ENCODE data around the gene SLC13A3. TPM values are rescaled to one million over a fixed set of nuclear protein-coding genes. Genes with fewer than 3 reads are reported as not detected.

Gene SLC13A3
- total RNA-seq, 1 experiment from 2014 or later, result not detected

GRCh38 chr20:46618316-46619100 lies 32.8 kb downstream of the SLC13A3 start:
- BruUV-seq (replicated peaks), result no TSS peak
- no peak overlapping the region for H3K27ac Mint-ChIP-seq (ENCODE audit: unreplicated experiment)
- CTCF ChIA-PET, result no interaction called here
- TF ChIP-seq CTCF (IDR thresholded peaks at IDR 0.05; ENCODE audit: unreplicated experiment), result no peak
- no peaks in the 10 kb centered on the region for H3K4me1 Mint-ChIP-seq (ENCODE audit: low read depth, unreplicated experiment)
- no peak overlapping the region for H3K4me3 Mint-ChIP-seq (ENCODE audit: low read depth, unreplicated experiment)
- peaks cover 70% of the 10 kb centered on the region for H3K27me3 Mint-ChIP-seq (ENCODE audit: unreplicated experiment)
- DNase-seq, result no peak
- peaks cover 3% of the 10 kb centered on the region for H3K9me3 Mint-ChIP-seq (ENCODE audit: low read depth, unreplicated experiment)
- intact Hi-C loops (cut with micrococcal nuclease; ENCODE audit: unreplicated experiment), result no loop called here
- no peaks in the 10 kb centered on the region for H3K36me3 Mint-ChIP-seq (ENCODE audit: insufficient read depth, unreplicated experiment)

- CTCF ChIA-PET, result interaction anchor here (0.5 to 0.7 kb wide), 2 partner anchors 13 to 32 kb away, joined by 3 to 4 read pairs; no protein-coding TSS in a partner anchor
- Mint-ChIP-seq H3K4me1 (ENCODE audit: low read depth, unreplicated experiment) (no peaks in the 10 kb centered on the region), H3K4me3 (ENCODE audit: low read depth, unreplicated experiment) (no peak overlapping the region), H3K36me3 (ENCODE audit: insufficient read depth, unreplicated experiment) (no peaks in the 10 kb centered on the region), H3K9me3 (ENCODE audit: low read depth, unreplicated experiment) (peaks cover 6% of the 10 kb centered on the region), H3K27me3 (ENCODE audit: unreplicated experiment) (peaks cover 84% of the 10 kb centered on the region), H3K27ac (ENCODE audit: unreplicated experiment) (no peak overlapping the region)
- no peak for TF ChIP-seq CTCF (IDR thresholded peaks at IDR 0.05; ENCODE audit: unreplicated experiment)
- DNase-seq, result no peak
- intact Hi-C loops (cut with micrococcal nuclease; ENCODE audit: unreplicated experiment), result no loop called here
- BruUV-seq (replicated peaks), result no TSS peak
Observed at GRCh38 chr20:46614503-46614902, 36.8 kb downstream of the SLC13A3 start.

- no peak for TF ChIP-seq CTCF (IDR thresholded peaks at IDR 0.05; ENCODE audit: unreplicated experiment)
- H3K4me3 Mint-ChIP-seq (ENCODE audit: low read depth, unreplicated experiment), result no peak overlapping the region
- BruUV-seq (replicated peaks), result no TSS peak
- CTCF ChIA-PET, result interaction anchor here (0.9 kb wide), 1 partner anchor 11 kb away, joined by 3 read pairs; no protein-coding TSS in a partner anchor
- H3K4me1 Mint-ChIP-seq (ENCODE audit: low read depth, unreplicated experiment), result no peaks in the 10 kb centered on the region
- no peaks in the 10 kb centered on the region for H3K36me3 Mint-ChIP-seq (ENCODE audit: insufficient read depth, unreplicated experiment)
- H3K27me3 Mint-ChIP-seq (ENCODE audit: unreplicated experiment), result peaks cover 52% of the 10 kb centered on the region
- no peak overlapping the region for H3K27ac Mint-ChIP-seq (ENCODE audit: unreplicated experiment)
- DNase-seq, result no peak
- intact Hi-C loops (cut with micrococcal nuclease; ENCODE audit: unreplicated experiment), result no loop called here
- H3K9me3 Mint-ChIP-seq (ENCODE audit: low read depth, unreplicated experiment), result peaks cover 4% of the 10 kb centered on the region
Observed at GRCh38 chr20:46610145-46610544, 41.1 kb downstream of the SLC13A3 start.

GRCh38 chr20:46609043-46609442 lies 42.2 kb downstream of the SLC13A3 start:
- peak overlapping the region; percentile 6 for H3K27ac Mint-ChIP-seq (ENCODE audit: unreplicated experiment)
- CTCF ChIA-PET, result no interaction called here
- TF ChIP-seq CTCF (IDR thresholded peaks at IDR 0.05; ENCODE audit: unreplicated experiment), result no peak
- no peaks in the 10 kb centered on the region for H3K36me3 Mint-ChIP-seq (ENCODE audit: insufficient read depth, unreplicated experiment)
- peaks cover 4% of the 10 kb centered on the region for H3K9me3 Mint-ChIP-seq (ENCODE audit: low read depth, unreplicated experiment)
- BruUV-seq (replicated peaks), result no TSS peak
- no peak overlapping the region for H3K4me3 Mint-ChIP-seq (ENCODE audit: low read depth, unreplicated experiment)
- no peak for DNase-seq
- H3K27me3 Mint-ChIP-seq (ENCODE audit: unreplicated experiment), result peaks cover 41% of the 10 kb centered on the region
- no peaks in the 10 kb centered on the region for H3K4me1 Mint-ChIP-seq (ENCODE audit: low read depth, unreplicated experiment)
- intact Hi-C loops (cut with micrococcal nuclease; ENCODE audit: unreplicated experiment), result no loop called here
